ENCODE data around the gene ALDH1A3. TPM values are rescaled to one million over a fixed set of nuclear protein-coding genes. Genes with fewer than 3 reads are reported as not detected.

ALDH1A3 gene
- polyA plus RNA-seq, 10 donors: 12.4 to 33.0 (median 20.7) TPM

DNA sequence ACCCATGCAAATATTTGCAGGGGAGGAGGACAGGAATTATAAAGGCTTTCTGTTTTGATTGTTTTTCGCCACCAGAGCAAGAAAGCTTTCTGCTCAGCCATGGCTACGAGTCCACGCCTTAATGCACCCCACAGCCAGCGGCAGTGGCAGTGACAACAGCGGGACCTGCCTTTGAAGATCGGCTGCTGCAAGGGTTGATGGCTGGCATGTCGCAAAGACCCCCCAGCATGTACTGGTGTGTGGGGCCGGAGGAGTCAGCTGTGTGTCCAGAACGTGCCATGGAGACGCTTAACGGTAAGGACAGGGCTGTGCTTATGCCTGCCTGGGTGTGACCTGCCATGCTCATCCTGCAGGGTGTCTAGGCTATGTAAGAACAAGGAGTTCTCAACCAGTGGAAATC is 44.8 kb downstream of the ALDH1A3 start:
- DNase-seq: no peak

DNA sequence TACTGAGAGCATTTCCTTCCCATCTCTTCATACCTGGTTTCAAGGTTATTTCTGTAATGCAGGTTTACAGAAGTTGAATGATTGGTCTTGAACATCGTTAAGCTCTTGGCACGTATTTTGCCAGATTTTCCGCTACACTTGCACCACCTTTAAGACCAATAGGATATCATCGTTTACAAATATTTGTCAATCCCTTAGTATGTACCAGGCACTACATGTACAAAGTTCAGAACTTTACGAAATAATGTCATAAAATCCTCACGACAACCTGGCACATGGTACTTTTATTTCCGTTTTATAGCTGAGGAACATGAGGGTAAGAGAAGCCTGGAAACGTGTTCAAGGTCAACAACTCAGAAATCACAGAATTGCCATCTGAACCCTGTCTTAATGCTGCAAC is 45.8 kb downstream of the ALDH1A3 start:
- DNase-seq: no peak

DNA sequence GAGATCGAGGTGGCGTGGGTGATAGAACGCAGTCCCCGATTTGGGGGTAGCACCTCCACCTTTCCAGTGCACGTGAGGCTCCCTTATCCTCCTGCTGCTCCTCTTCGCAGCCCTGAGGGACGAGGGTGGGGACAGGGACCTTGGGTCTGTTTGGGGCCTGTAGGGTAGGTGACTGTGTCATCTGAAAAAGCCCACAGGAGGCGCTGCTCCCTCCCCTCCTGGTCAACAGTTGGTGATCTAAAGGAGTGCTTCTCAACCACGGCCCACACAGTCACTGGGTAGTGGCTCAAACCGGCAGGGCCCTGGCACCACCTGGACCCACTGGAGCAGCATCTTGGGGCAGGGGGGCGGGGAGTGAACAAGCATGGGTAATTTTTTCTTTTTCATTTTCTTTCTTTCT is 46.6 kb downstream of the ALDH1A3 start:
- DNase-seq: no peak

DNA sequence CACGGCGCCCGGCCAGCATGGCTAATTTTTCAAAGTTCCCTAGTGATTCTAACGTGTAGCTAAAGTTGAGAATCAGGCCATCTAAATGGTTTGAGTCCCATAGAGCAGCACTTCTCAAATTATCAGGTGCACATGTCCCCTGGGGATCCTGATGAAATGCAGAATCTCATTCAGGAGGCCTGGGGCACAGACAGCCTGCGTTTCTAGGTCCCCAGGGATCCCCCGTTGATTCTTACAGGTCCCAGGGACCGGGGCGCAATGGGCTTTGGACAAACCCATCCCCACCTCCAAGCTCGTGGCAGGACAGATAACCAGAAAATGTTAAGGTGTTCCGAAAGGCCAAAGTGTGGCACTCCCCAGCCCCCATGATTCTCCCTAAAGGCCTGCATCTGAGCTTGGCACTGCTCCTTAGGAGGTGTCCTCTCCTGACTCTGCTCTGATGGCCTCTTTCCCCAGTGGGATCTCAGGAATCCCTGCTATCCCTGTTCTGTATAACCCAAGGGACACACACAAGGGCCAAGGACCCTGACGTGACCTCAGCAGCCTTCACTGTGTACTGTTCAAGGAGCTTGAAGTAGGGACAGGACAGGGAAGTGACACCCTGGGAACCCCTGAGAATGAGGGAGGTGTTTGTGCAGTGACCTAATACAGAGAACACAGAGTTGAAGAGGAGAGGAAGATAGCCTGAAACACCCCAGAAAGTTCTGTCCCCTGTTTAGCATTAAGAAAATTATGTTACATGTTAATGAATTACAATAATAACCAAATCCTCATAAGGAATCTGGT is 47.5 kb downstream of the ALDH1A3 start:
- DNase-seq: no peak

DNA sequence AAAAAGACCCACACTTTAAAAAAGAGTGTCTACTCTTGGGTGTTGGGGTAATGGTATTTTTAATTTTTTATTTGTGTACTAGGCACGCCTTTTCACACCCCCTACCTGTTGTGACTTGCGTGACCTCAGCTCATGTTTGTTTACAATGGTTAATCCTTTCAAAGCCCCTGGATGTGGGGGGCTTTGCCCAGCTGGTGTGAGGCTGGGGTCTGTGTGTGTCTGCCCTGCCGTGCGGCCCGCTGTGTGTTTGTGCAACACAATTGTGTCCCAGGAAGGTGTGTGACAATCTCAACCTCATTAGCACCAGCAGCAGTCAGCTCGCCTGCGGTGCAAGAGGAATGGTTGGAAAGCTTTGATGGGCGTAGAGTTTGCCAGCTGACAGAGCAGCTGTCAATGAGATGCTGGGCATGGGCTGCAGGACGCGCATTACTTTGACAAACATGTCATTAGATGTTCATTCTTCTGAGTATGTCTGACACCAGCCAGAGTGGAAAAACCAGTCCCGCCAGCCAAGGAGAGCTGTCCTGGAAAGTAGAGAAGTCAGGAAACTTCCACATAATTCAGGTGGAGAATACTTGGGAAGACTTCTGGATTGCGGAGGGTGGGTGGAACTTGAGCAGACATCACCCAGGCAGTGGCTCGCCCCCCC is 49.1 kb downstream of the ALDH1A3 start:
- DNase-seq: no peak

DNA sequence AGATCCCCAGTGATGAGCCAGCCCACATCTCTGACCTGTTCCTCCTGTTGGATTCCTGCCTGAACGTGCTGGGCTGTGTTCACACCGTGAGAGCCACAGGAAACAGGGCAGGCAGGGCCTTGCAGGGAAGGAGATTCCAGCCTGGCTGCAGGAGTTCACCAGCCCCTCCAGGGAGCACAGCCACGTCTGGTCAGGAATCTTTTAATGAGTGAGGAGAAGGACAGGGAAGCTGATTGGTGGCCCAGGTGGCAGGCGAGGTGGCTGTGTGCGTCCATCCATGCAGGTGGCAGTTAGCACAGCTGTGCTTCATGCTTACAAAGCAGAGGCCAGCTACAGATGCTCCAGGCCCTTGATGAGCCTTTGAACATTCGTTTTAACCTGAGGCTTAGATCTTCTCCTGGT is 50.0 kb downstream of the ALDH1A3 start:
- DNase-seq: no peak

DNA sequence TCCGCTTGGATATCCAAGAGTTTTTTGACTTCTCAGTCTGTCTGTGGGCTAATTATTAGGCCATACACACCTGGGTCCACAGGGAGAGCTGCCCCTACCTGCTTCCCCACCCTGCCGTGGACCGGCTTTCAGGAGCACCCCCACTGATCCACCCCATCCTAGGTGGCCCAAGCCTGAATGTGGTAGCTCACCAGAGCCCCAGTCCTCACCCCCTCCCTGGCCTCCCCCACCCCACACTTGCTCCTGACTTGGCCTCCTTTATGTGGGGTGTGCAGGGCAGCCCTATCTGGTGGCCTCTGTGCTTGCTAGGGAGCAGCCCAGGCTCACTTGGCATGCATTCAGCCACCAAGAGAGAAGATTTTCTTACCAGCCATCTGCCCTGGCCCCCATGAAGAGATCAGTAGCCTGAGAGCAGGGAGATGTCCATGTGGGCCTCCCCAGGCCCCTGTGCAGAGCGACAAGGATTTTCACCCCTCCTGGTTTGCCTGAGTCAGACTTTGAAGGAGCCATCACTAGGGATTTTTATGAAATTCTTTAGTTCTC is 50.7 kb downstream of the ALDH1A3 start:
- no peak for DNase-seq

DNA sequence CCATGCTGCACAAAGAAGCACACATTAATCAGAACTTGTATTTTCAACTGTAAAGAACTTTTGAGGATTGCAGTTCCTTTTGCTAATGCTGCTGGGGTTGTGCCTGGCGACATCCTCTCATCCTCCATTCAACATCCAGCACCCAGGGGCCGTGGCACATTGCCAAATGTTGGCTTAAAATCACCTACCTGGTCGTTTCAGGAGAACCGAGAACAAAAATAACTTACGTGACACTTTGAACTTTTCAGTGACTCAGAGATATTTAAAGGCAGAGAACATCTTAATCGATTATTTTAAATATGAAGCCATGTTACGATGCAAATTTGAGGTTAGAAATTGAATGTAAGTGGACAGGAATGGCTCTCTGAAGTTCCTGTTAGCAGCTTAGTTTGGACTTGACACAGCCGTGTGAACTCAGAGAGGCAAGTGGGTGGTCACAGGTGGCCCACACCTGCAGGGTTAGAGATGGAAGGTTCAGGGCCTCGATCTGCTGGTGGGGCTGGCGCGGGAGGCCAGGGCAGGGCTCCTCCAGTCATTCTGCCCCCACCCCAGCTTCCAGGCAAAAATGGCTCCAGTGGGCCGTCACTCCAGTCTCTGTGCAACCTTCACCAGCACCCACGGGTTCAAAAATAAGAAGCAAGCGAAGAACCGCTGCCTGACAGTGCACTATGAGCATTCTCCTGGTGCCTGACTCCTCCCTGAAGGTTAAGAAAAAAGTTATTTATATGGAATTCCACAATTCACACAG is 51.7 kb downstream of the ALDH1A3 start:
- DNase-seq: no peak

DNA sequence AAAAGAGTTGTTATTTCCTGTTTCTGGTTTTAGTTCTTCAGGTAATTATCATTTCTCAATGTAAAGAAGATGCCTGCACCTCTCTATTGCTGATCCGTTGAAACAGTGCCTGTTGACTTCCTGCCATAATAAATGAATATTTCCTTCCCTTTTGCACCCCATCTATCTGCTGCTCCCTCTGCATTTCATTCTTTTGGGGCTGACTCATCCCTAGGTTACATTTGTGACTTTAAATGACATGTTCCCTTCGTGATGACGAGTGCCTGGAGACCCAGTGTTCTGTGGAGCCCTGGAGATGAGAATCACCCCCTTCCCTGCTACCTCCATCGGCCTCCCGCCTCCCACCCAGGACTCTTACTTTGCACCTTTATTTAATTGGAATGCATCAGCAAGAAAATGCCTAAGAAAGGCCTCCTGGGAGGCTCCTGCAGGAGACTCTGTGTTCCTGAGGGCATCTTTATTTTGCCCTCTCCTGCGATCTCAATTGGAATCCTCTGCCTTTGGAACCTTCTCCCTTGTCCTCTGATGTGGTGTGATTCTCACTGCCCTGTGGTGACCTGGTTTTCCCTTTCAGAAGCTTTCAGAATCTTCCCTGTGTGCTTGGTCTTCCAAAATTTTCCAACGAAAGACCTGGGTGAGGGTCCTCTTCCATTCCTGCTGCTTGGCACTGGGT is 53.2 kb downstream of the ALDH1A3 start:
- no peak for DNase-seq

DNA sequence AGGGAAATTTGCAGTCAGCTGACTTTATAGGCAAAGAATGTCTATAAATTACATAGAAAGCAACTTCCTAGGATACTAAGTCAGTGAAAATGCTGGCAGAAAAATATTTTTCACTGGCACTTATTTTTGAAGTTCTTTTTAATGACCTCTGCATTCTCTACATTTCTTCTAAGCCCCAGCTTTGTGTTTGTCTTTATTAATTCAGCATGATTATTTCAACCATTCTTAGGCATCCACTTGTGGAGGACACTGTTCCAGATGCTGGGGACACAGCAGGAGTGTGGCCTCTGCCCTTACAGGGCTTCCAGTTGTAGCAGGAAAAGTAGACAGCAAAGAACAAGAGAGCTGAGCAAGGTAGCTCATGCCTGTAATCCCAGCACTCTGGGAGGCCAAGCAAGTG is 54.5 kb downstream of the ALDH1A3 start:
- no peak for DNase-seq

DNA sequence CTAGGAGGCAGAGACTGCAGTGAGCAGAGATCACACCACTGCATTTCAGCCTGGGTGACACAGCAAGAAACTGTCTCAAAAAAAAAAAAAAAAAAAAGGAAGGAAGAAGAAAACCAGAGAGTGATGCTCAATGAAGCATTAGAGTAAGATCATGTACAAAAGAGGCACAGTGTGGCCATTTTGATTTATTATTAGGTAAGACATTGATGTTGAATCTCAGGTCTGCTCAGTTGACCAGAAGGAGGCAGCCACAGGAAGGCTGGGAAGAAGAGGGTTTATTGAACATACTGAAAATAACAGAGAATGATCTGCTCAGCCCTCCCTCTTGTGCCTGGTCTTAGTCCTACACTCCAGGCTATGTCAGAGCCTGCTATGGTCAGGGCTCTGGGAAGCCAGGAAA is 55.1 kb downstream of the ALDH1A3 start:
- DNase-seq: no peak

DNA sequence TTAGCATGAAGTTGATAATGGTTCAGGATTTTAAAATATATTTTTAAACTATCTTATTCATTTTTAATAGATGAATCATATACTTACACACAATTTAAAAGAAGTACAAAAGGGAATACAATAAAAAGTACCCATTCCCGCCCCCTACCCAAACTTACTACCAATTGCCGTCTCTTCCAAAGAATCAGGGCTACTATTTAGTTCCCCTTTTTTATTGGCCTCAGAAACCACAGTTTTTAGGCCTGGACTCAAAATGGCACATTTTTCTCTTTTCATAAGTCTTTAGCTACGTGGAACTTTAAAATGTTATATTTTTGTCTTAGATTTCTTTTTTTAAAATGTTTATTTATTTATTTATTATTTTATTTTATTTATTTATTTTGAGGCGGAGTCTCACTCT is 57.5 kb downstream of the ALDH1A3 start:
- DNase-seq: no peak

DNA sequence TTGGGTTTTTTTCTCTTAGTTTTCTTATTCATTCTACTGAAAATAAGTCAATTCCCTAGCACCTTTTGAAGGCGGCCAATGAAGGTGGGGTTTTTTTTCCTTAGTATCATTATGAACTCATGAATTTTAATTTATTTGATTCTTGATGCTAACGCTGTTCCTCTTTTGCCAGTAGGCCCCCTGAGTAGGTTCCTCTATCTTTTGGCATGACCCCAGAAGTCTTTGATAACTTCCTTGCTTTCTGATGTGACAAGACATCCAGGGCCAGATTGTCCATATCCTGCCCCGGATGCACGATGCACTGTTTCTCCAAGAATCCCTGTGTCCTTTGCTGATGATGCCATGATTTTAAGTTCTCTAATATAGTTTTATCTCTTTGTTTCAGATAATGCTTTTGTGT is 60.2 kb downstream of the ALDH1A3 start:
- DNase-seq: no peak

DNA sequence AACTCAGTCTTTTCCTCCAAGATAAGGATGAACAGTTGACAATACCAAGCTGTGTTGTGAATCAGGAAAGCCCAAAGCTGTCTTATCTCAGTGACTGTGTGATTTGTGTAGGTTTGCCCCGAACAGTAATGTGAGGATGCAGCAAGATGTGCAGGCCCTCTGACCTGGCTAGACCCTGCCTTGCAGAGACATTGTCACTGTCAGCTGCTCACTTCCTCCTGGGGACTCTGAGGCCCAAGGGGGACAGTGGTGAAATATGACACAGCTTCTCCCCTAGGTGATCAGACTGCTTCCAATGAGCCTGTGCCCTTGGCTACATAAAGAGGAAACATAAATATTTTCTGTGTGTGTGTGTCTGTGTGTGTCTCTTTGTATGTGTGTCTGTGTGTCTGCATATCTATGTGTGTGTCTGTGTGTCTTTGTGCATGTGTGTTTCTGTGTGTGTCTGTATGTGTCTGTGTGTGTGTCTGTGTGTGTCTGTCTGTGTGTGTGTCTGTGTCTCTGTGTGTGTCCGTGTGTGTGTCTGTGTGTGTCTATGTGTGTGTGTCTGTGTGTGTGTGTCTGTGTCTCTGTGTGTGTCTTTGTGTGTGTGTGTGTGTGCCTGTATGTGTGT is 61.2 kb downstream of the ALDH1A3 start:
- DNase-seq: no peak

DNA sequence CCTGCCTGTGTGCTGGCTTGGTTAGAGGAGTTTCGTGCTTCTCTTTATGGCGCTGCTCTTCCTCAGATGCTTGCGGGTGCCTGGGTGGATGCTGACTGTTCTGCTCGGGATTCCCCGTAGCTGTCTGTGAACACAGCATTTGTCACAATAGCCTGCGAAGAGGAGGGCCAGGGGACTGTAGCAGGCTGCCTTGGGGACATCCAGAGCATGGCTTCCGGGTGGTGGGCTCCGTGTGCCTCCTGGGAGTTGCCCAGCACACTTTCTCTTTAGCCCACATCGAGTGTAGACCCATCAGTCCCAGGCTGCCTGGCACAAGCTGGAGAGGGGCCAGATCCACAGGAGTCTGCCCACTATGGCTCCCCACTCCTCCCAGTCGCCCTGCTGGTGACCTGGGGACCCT is 61.9 kb downstream of the ALDH1A3 start:
- DNase-seq: no peak

DNA sequence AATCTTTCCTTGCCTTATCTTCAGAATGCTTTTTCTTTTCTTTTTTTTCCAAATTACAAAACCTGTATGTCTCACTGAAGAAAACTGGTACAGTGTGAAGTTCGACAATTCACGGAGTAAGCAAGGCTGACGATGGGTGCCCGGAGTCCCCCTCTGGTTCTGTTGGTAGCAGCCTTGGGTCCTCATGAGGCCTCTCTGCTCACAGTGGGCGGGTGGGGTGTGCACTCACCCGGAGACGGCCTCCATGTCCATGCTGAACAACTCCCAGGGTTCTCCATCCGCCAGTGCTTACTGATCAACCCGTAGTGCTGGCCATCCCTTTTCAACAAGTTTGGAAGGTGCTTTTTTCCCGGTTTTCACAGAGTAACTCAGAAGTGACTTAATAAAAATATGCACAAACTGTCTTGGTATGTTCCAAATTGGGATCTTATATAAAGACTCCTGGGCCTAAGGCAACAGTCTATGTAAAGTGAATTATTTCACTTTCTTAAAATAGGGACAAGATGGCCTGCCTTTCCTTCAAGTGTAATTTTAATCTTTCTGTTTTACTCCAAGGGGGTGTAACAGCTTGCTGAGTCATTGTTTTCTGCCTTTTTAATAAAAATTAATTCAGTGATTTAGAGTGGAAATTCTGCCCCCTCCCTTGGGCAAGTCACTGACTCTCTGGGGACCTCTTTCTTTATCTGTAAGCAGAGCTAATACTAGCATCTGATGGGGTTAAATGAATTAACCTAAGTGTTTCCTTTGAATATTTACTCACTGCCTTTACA is 63.2 kb downstream of the ALDH1A3 start:
- no peak for DNase-seq

DNA sequence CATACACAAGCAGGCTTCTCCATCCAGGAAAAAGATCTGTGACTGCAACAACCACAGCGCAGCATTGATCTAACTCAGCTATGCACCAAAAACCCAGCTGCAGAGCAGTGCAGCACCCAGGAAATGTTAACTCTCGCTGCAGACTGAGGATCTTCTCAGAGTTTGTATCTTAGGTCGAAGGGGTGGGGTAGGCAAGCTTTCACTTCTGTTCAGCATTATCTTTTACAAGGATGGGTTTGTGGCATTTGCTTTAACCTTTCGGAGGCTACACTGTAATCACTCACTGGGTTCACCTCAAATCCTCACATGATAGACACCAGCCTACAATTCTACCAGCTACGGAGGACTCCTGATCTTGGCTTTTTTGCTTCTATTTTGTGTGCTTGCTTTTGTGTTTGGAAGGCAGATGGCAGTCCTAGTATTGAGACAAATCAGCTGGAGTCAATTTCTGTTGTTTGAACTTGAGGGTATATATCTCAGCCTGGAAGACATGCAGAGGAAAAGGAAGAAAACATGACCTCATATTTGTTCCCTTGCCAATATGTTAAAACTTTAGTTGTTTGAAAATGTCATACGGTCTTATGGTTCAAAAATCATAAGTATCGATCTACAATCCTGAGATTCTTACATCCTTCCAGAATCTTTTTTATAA is 64.7 kb downstream of the ALDH1A3 start:
- DNase-seq: peak in 1 of 3 donors; percentile 53

DNA sequence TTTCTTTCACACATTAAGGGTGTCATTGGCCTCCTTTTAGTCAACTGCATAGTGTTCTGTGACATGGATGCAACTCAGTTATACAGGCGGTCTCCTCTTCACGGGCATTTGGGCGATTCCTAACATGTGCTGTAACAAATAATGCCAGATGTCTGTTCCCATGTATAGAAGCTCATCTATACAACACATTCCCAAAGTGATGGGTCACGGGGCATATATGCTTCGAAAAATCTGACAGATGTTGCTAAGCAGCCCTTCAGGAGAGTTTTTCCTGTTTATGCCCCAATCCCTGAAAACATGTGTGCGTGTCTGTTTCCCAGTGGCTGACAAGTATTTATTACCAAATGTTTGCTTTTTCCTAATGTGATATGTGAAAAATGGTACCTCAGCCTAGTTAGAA is 65.4 kb downstream of the ALDH1A3 start:
- DNase-seq: peak in 1 of 3 donors; percentile 34

DNA sequence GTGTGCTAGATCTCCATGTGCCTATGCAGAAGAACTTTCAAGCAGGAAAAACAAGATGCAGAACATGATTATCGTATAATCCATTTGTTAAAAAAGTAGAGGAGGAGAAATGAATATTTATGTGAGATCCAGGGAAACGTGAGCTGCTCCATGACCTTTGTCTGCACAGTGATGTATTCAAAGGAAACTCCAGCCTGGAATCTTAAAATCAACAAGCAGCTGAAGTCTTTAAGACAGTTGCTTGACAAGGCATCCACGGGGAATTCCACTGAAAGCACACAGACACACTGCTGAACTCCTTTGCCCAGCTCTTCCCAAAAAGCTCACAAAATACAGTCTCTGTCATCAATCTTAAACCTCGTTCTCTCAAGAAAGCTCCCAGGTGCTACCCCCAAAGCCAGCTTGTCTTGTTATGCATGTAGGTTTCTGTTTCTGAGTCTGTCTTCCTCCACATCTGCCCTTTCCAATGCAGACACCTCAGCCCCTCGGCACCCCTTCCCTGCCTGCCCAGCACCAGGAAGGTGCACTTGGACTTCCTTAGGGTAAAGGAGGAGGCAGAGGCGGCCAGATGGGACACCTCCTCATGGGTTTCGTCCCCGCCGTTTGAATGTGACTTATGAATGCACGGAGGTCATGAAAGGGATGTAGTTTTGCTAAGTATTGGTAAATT is 68.3 kb downstream of the ALDH1A3 start:
- no peak for DNase-seq

DNA sequence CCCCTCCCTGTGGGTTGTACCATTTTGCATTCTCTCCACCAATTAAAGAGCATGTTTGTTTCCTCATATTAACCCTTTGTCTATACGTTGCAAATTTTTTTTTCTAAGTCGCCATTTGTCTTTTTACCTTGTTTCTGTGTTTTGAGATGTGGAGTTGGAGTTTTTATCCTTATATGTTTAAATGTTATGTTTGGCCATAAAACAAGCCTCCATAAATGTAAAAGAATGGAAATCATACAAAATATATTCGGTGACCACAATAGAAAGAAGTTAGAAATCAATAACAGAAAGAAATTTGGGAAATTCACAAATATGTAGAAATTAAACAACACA is 68.8 kb downstream of the ALDH1A3 start:
- no peak for DNase-seq

All from muscle of back (tissue), 11 donors.